Cardiac fibroblast (primary cell): ENCODE results near the gene POU3F3.

ENCODE experiments used
- DNase-seq, 2 donors: peaks; one replicate each; pipeline versions ENCODE4 v3.0.0 to v3.0.0-alpha.2; 2010; ENCODE audit warnings: low read depth in 2 of 2
- H3K4me3 ChIP-seq, 2 donors: replicated peaks in 1 of 2; 1 replicate in 1 of 2; 2 replicates in 1 of 2; pipeline ENCODE4 v1.5.1; 2011; ENCODE audit warnings: low read depth in 2 of 2, low read length in 2 of 2, mild to moderate bottlenecking in 2 of 2, moderate library complexity in 1 of 2
- CTCF ChIP-seq: IDR thresholded peaks from one replicate; pipeline ENCODE4 v1.5.1; 2011; ENCODE audit warnings: low read depth, mild to moderate bottlenecking, low read length, inconsistent platforms

POU3F3 gene

GRCh38 chr2:104871972-104872865, 18.3 kb downstream of the POU3F3 start:
- DNase-seq, result no peak
- H3K4me3 ChIP-seq, result no peak overlapping the region
- TF ChIP-seq CTCF, result no peak

GRCh38 chr2:104872866-104873688, 19.2 kb downstream of the POU3F3 start:
- TF ChIP-seq CTCF, result peak; percentile 61
- DNase-seq, result peak; percentile 70 to 71
- H3K4me3 ChIP-seq, result peak overlapping the region; percentile 25 to 47

GRCh38 chr2:104873689-104874054, 19.8 kb downstream of the POU3F3 start:
- TF ChIP-seq CTCF, result no peak
- DNase-seq, result no peak
- no peak overlapping the region for H3K4me3 ChIP-seq

DNA sequence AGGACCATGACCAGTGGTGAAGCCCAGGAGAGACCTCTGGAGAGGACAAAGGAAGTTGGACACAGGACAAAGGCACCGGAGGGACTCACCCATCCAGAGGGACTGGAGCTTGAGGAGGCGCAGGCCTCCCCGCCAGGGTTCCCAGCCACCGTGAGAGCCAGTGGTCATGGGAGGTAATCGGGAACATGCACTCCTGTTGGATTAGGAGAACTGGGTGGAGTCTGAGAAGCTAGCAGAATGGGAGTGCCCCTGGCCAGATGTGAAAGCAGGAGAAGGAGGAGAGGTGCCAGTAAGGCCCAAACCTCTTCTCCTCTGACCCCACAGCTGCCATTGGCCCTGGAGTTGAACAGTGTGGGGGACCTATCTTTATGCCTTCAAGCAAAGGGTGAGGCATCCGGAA, 20.3 kb downstream of the POU3F3 start:
- H3K4me3 ChIP-seq, result no peak overlapping the region
- DNase-seq, result no peak
- no peak for TF ChIP-seq CTCF

GRCh38 chr2:104875262-104875661, 21.3 kb downstream of the POU3F3 start:
- no peak overlapping the region for H3K4me3 ChIP-seq
- TF ChIP-seq CTCF, result no peak
- DNase-seq, result no peak

DNA sequence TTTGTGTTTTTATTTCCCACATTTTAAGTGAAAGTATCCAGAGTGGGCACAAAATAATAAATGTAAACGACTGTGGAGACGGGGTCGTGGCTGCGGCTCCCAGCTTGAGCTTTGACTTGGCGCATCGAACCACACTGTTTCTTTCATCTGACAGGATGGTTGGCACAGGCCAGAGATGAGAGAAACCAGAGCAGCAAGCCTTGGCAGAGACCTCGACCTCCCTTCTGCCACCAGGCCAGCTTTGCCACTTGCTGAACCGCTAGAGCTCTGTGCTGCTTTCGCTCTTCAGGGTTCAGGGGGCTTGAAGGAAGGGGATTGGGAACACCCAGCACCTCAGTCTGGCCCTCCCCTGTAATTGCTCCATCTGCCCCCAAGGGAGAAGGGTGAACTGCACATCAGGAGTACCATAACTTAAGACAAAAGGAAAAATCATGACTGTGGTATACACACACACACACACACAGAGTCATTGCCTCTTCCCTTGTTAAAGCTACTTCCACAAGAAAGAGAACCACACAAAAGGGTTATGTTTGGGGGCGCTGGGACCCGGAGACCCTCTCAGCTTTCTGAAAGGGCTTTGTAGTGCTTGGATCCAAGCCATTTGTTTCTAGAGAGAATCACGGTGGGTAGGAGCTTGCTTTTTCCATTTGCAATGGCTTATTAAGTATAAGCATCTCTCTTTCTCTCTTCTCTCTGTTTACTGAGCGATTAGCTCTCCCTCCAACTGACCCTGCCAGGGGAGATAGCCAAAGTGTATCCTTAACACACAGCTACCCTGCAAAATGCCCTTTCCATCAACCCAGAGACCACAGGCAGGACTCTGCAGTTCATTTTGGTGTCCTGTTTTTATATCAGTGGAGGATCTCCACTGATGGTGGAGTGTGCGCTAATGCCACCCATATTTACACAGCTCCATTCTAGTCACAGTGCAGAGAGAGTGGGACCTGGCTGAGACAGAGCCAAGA, 23.0 kb downstream of the POU3F3 start:
- no peak overlapping the region for H3K4me3 ChIP-seq
- no peak for TF ChIP-seq CTCF
- DNase-seq, result no peak
